Measurements from ENCODE around the gene VIPR2.

DNA sequence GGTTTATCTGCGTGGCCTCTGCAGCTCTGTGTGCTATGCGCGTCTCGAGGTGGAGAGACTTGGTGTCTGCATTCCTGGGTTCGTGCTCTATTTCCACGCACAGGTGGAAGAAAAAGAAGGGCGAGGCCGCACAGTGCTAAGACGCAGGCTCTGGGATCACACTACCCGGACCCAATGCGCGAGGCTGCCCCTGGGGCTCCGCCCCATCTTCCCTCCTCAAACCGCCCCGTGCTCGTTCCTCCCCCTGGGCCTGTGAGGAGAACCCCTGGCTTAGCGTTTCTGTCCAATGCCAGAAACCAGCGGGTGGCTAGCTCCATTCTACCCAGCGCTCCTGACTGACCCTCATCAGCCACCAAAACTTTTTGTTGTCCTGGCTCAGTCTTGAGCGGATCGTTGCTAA is 145.2 kb downstream of the VIPR2 start:
- no peak for TF ChIP-seq EZH2 (IDR thresholded peaks at IDR 0.05)
- TF ChIP-seq CTCF (IDR thresholded peaks at IDR 0.05): no peak
